ENCODE data around the gene MS4A4E.

DNA sequence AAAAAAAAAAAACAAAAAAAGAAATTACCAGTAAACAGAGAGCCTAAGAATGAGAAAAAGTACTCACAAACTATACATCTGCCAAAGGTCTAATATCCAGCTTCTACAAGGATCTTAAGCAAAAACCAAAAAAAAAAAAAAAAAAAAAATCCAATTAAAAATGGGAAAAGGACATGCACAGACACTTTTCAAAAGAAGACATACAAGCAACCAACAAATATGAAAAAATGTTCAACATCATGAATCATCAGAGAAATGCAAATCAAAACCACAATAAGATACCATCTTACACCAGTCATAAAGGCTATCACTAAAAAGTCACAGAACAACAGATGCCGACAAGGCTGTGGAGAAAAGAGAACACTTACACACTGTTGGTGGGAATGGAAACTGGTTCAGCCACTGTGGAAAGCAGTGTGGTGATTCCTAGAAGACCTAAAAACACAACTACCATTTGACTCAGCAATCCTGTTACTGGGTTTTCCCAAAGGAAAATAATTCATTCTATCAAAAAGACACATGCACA, 78.3 kb downstream of the MS4A4E start:
- TF ChIP-seq, protein P1, sequence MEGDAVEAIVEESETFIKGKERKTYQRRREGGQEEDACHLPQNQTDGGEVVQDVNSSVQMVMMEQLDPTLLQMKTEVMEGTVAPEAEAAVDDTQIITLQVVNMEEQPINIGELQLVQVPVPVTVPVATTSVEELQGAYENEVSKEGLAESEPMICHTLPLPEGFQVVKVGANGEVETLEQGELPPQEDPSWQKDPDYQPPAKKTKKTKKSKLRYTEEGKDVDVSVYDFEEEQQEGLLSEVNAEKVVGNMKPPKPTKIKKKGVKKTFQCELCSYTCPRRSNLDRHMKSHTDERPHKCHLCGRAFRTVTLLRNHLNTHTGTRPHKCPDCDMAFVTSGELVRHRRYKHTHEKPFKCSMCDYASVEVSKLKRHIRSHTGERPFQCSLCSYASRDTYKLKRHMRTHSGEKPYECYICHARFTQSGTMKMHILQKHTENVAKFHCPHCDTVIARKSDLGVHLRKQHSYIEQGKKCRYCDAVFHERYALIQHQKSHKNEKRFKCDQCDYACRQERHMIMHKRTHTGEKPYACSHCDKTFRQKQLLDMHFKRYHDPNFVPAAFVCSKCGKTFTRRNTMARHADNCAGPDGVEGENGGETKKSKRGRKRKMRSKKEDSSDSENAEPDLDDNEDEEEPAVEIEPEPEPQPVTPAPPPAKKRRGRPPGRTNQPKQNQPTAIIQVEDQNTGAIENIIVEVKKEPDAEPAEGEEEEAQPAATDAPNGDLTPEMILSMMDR (conservative IDR thresholded peaks at IDR 0.05; ENCODE audit: low read length), result no peak
- TF ChIP-seq EZH2phosphoT487 (IDR thresholded peaks at IDR 0.05; ENCODE audit: borderline replicate concordance, low read depth, low read length), result no peak

Data from OCI-LY7 (cell line).